ENCODE data around the gene SGK1.
"Not testable (repeated sequence)": the region's sequence is repeated elsewhere in the genome, so short reads cannot be mapped to it uniquely, and the experiment has no call there.

The SGK1 gene

GRCh38 chr6:134190883-134191282 is 127.0 kb downstream of the SGK1 start:
- DNase-seq (ENCODE audit: low read depth in 2 of 2): no peak

DNA sequence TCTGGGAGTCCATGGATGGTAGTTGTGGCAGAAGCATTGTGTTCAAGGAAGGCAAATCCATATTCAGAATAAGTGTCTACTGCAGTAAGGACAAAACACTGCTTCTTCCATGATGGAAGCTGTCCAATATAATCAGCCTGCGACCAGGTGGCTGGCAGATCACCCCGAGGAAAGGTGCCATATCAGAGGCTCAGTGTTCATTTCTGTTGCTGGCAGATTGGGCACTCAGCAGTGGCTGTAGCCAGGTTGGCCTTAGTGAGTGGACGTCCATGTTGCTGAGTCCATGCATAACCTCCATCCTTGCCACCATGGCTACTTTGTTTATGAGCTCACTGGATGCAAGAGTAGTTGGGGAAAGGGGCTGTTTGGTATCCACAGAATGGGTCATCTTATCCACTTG is 130.2 kb downstream of the SGK1 start:
- DNase-seq (ENCODE audit: low read depth in 2 of 2): no peak

DNA sequence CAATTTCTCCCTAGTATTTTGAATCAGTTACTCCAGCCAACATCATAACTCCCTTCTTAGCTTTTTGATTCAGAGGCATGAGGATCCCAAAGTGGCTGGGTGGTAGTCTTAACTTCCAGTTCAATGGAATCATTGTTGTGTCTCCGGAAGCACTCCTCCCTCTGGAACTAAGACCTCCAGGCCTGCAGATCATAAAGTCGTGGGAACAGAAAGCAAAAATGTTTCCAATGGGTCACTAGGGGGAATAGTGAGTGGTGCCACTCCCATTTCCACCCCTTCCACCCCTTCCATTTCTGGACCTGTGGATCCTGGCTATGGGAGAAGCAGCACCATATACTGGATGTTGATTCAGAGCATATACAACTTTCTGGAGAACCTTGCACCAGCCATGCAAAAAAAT is 130.8 kb downstream of the SGK1 start:
- DNase-seq (ENCODE audit: low read depth in 2 of 2): no peak

GRCh38 chr6:134186355-134186754 is 131.6 kb downstream of the SGK1 start:
- DNase-seq (ENCODE audit: low read depth in 2 of 2): no peak

- no peak for DNase-seq (ENCODE audit: low read depth in 2 of 2)
Observed at GRCh38 chr6:134185277-134185676, 132.6 kb downstream of the SGK1 start.

- no peak for DNase-seq (ENCODE audit: low read depth in 2 of 2)
Observed at GRCh38 chr6:134183844-134184243, 134.1 kb downstream of the SGK1 start.

- DNase-seq (ENCODE audit: low read depth in 2 of 2): no peak
Observed at GRCh38 chr6:134182528-134182927, 135.4 kb downstream of the SGK1 start.

GRCh38 chr6:134181726-134182125 is 136.2 kb downstream of the SGK1 start:
- not testable (repeated sequence) for DNase-seq (ENCODE audit: low read depth in 2 of 2)

- DNase-seq (ENCODE audit: low read depth in 2 of 2): not testable (repeated sequence)
Observed at GRCh38 chr6:134181251-134181650, 136.7 kb downstream of the SGK1 start.

GRCh38 chr6:134180540-134180939 is 137.4 kb downstream of the SGK1 start:
- DNase-seq (ENCODE audit: low read depth in 2 of 2): not testable (repeated sequence)

DNA sequence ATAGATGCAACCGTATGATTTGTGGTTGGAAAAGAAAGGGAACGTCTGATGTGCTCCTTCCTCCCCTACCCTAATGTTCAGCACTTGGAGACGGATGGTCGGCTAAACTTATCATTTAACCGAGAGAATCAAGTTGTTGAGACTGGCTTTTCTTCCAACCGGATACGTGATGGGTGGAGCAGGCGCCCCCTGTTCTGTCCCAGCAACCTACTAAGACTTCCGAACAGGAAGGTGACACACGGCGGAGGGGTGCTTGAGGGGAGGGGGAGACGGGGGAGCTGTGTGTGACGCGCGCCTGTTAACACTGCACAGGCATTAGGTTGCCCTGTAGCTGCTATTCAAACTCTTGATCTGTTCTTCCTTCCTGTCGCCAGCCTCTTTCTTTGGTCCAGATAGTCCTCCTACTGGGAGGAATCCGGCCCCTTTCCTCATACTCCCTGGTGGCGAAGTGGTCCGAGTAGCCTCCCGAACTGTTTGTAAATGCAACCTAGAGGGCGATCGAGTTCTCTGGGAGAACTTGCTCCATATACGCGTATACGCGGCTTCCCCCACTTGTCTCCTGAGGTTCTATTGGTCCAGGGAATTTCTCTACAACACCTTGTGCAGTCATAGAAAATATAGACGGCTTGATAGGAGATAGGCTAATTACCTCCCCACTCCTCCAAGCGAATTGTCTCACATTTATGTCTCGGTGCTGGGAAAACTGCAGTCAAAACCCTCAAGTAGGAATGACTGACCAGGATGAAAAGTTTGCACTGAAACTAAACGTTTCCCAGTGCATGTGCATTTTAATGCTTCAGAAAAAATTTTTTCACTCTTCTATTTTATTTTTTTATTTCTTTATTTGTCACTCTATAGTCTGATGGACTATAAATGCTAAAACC is 139.5 kb downstream of the SGK1 start:
- DNase-seq (ENCODE audit: low read depth in 2 of 2): peak; percentile 86 to 88

DNA sequence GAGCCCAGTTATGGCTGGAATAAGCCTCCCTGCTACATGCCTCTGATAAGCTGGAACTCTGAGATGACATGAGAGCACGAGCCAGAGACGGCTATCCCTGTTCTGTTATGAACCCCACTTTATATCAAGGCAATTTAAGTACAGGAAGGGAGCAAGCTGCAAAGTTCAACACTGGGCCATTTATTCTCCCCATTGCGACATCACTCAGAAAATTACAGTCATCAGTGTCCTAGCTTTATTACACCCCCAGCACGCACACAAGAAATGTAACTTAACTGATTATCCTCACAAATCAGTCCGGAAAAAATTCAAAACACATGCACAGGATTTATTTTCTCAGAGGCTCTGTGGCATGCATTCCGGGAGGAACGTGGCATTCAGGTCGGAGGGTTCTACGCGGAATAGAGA is 140.2 kb downstream of the SGK1 start:
- DNase-seq (ENCODE audit: low read depth in 2 of 2): peak; percentile 69 to 70

GRCh38 chr6:134177236-134177635 is 140.7 kb downstream of the SGK1 start:
- DNase-seq (ENCODE audit: low read depth in 2 of 2): no peak

- DNase-seq (ENCODE audit: low read depth in 2 of 2): no peak
Observed at GRCh38 chr6:134176264-134176975, 141.5 kb downstream of the SGK1 start.

- DNase-seq (ENCODE audit: low read depth in 2 of 2): no peak
Observed at GRCh38 chr6:134175532-134176263, 142.2 kb downstream of the SGK1 start.

- DNase-seq (ENCODE audit: low read depth in 2 of 2): peak; percentile 79
Observed at GRCh38 chr6:134174672-134175531, 143.0 kb downstream of the SGK1 start.

GRCh38 chr6:134173936-134174671 is 143.8 kb downstream of the SGK1 start:
- peak; percentile 76 to 80 for DNase-seq (ENCODE audit: low read depth in 2 of 2)

DNA sequence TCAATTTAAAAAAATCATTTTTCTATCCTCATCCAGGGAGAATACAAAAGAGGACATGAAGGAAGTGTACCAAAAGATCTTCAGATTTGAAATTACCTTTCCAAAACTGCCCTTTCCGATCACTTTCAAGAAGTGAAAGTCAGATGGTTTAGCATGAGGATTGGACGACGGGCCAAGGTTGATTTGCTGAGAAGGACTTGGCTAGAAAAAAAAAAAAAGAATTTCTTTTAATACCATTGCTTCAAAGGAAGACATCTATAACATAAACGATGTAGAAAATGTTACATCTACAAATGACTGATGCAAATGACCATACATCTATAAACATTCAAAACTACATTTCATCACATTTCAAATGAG is 144.6 kb downstream of the SGK1 start:
- DNase-seq (ENCODE audit: low read depth in 2 of 2): no peak

- DNase-seq (ENCODE audit: low read depth in 2 of 2): no peak
Observed at GRCh38 chr6:134172706-134173365, 145.1 kb downstream of the SGK1 start.

GRCh38 chr6:134172020-134172705 is 145.7 kb downstream of the SGK1 start:
- no peak for DNase-seq (ENCODE audit: low read depth in 2 of 2)

All from fibroblast of skin of left quadriceps (primary cell).